Eye (tissue), 1 donor: ENCODE data around the gene SAMHD1.
"Not testable (repeated sequence)": the region's sequence is repeated elsewhere in the genome, so short reads cannot be mapped to it uniquely, and the experiment has no call there.

Experiments
- DNase-seq: peaks from one replicate; pipeline ENCODE4 v3.0.0-alpha.2; 2015

The SAMHD1 gene

DNA sequence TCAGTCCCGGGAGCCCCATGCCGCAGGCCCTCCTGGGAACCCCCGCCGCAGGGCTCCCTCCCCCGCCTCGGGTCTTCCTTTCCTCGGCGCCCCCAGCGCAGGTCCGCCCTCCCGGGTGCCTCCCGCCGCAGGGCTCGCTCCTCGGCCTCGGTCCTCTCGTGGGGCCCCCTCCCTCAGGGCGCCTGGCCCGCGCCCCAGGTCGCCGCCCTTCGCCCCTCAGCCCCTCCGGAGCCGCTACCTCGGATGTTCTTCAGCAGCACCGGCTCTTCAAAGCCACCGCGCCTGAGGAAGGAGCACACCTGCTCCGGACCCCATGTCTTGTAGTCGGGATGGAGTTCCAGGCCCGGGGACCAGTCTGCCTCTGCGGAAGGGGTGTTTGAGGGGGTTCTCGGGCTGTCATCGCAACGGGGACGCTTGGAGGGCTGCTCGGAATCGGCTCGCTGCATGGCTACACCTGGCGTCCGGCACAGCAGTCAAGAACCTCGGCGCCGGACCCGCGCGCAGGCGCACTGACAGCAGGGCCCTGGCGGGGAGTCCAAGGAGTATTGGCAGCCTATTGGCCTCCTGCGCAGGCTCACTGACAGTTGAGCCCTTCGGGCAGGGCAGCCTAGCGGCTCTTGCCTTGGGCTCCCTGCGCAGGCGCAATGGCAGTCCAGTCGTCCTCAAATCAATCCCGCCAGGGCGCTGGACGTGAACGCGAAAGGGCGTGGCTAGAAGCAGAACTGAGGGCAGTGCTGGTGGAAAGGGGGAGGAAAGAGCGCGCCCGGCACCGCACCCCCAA is at the start of gene SAMHD1:
Gene SAMHD1 (minus strand): TSS at position 511 of the 781 bp plus-strand sequence. CDS start 65 bp downstream, at position 446.
- peak; percentile 95 for DNase-seq

- DNase-seq, result not testable (repeated sequence)
These were observed 48.7 kb upstream of the SAMHD1 start for GRCh38 chr20:37000171-37000570.

- no peak for DNase-seq
These were observed 47.1 kb upstream of the SAMHD1 start for GRCh38 chr20:36998652-36999051.

DNA sequence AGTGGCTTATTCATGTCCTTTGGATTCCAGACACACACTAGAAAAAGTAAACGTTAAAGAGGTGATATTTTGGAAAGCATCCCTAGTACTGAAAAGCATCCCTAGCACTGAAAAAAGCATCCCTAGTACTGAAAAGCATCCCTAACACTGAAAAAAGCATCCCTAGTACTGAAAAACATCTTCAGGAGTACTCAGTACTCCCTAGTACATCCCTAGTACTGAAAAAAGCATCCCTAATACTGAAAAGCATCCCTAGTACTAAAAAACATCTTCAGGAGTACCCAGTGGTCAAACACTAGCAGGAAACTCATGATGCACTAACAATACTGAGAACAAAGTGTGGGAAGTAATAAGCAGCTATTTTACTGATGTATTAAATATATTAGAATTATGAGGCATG is 45.6 kb upstream of the SAMHD1 start:
- no peak for DNase-seq

GRCh38 chr20:36994221-36994620 is 42.7 kb upstream of the SAMHD1 start:
- DNase-seq, result not testable (repeated sequence)

DNA sequence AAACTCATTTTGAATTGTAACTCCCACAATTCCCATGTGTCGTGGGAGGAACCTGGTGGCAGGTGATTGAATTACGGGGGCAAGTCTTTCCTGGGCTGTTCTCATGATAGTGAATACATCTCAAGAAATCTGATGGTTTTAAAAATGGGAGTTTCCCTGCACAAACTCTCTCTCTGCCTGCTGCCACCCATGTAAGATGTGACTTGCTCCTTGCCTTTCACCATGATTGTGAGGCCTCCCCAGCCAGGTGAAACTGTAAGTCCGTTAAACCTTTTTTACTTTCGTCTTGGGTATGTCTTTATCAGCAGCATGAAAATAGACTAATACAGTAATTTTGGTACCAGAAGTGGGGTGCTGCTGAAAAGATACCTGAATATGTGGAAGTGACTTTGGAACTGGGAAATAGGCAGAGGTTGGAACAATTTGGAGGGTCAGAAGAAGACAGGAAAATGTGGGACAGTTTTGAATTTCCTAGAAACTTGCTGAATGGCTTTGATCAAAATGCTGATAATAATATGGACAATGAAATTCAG is 41.4 kb upstream of the SAMHD1 start:
- DNase-seq, result no peak

DNA sequence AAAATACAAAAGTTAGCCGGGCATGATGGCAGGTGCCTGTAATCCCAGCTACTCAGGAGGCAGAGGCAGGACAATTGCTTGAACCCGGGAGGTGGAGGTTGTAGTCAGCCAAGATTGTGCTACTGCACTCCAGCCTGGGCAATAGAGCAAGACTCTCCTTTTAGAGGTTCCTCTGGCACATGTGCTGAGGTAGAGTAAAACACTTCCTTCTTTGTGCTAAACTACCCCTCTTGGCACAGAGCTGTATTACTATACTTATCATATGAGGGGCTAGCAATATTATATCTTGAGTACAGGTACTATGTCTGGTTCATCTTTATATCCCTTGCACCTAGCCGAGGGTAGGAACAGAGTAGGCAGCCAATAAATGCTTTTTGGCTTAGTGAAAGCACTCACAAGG is 40.2 kb upstream of the SAMHD1 start:
- no peak for DNase-seq

- DNase-seq, result no peak
These were observed 38.3 kb upstream of the SAMHD1 start for GRCh38 chr20:36989797-36990196.

GRCh38 chr20:36988494-36988966 is 37.0 kb upstream of the SAMHD1 start:
- DNase-seq, result no peak

GRCh38 chr20:36984257-36984638 is 32.7 kb upstream of the SAMHD1 start:
- no peak for DNase-seq

DNA sequence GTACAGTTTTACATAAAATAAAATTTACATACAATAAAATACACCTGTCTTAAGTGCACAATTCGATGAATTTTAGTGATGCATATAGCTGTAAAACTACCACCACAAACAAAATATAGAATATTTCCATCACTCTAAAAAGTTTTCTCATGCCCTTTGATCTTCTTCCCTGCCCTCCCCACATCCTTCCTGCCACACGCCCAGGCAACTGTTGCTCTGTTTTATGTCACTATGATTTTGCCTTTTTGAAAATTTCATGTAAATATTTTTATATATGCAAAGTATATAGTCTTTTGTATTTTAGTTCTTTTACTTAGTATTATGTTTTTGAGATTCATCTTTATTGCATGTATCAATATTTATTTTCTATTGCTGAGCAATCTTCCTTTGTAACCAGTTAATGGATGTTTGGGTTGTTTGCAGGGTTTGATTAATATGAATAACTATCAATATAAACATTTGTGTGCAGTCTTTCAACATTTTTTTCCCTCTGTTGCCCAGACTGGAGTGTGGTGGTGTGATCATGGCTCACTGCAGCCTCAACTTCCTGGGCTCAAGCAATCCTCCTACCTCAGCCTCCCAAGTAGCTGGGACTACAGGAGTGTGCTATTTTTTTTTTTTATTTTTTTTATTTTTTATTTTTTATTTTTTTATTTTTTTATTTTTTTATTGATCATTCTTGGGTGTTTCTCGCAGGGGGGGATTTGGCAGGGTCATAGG is 23.8 kb upstream of the SAMHD1 start:
- no peak for DNase-seq

GRCh38 chr20:36974660-36975059 is 23.2 kb upstream of the SAMHD1 start:
- no peak for DNase-seq

GRCh38 chr20:36971103-36971502 is 19.6 kb upstream of the SAMHD1 start:
- no peak for DNase-seq

DNA sequence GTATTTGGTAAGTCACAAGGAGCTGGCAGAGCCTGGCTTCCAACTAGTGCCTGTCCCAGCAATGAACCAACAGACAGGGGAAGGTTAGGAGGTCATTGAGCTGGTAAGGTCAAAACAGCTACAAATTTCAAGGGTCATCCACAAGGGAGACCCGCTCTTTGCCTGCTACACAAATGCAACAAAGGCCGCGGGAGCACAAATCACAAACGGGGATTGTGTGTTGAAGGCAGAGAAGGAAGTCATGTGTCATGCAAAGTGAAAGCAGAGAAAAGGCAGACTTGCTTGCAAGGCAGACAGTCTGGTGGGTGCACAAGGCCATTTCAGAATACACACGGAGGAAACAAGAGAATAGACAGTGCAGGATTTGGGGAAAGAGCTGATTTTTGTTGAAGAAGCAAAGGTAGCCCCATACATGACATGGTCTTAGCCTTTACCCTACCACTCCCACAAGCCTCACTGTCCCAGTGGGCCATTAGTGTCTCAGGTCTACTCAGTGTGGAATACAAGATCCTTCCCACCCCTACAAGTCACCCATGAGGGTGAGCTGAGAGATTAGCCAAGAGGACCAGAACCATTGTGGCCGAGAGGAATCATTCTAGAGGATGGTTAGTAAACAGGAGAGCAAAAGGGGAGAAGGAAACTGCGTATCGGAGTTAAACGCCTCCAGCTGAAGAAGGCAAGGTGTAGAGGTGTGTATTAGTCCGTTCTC is 18.1 kb upstream of the SAMHD1 start:
- DNase-seq, result no peak

- DNase-seq, result no peak
These were observed 17.5 kb upstream of the SAMHD1 start for GRCh38 chr20:36969051-36969450.

GRCh38 chr20:36967636-36968035 is 16.1 kb upstream of the SAMHD1 start:
- DNase-seq, result no peak

- DNase-seq, result not testable (repeated sequence)
These were observed 15.5 kb upstream of the SAMHD1 start for GRCh38 chr20:36966965-36967364.

GRCh38 chr20:36962354-36962941 is 10.9 kb upstream of the SAMHD1 start:
- not testable (repeated sequence) for DNase-seq

DNA sequence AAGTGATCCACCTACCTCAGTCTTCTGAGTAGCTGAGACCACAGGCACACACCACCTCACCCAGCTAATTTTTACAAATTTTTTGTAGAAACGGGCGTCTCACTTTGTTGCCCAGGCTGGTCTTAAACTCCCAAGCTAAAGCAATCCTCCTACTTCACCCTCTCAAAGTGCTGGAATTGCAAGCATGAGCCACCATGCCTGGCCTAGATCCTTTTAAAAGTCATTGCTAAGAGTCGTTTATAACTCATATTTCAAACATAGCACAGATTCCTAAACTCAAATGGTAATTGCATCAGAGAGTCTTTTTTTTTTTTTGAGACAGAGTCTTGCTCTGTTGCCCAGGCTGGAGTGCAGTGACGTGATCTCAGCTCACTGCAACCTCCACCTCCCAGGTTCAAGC is 7.7 kb upstream of the SAMHD1 start:
- DNase-seq, result no peak

DNA sequence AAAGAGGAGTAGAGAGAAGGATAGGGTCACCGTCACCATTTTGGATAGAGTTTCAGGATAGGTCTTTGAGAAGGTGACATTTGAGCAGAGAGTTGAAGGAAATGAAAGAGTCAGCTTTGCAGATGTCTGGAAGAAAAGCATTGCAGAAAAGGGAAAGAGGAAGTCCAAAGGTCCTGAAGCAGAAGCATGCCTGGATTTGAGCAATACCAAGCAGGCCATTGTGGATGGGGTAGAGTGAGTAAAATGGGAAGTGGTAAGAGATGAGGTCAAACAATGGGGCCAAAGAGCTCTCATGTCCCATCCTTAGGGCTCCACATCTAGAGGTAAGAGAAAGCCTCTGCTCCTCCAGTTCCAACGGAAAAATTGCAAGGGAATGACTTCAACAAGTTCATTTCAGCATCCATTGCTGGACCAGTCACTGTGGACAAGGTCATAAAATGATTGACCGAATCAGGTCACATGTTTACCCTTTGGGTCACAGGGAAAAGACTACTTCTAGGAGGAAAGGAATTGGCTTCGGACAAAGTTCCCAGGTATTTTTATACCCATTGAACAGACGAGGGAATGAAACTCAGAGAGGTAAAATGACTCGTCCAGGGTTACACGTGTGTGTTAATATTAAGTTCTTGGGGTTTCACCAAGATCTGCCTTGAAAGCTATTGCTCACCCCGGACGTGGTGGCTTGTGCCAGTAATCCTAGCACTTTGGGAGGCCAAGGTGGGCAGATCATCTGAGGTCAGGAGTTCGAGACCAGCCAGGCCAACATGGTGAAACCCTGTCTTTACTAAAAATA is 6.6 kb upstream of the SAMHD1 start:
- no peak for DNase-seq

DNA sequence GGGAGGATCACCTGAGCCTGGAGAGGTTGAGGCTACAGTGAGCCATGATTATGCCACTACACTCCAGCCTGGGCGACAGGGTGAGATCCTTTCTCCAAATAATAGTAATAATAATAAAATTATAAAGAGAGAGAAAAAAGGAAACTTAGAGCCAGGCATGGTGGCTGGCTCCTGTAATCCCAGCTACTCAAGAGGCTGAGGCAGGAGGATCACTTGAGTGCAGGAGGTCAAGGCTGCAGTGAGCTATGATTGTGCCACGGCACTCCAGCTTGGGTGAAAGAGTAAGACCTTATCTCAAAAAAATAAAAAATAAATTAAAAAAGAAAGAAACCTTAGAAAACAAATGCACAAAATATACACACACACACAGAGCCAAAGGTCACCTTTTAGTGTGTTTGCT is 5.2 kb upstream of the SAMHD1 start:
- no peak for DNase-seq

GRCh38 chr20:36956016-36956415 is 4.5 kb upstream of the SAMHD1 start:
- DNase-seq, result no peak
